A673 (cell line): Measurements from ENCODE around the gene FOXP4.

Experiments used
- CTCF ChIP-seq: fragments of 300-800, 200-600 bp; sonication (generic); conservative IDR thresholded peaks from 2 replicates; pipeline ENCODE4 v1.5.1; 2017; ENCODE audit warnings: low read depth, mild to moderate bottlenecking, antibody characterized with exemption, low read length, moderate library complexity, mixed read lengths
- EZH2 ChIP-seq: fragments of 200-600 bp; sonication (generic); IDR thresholded peaks from 2 replicates; pipeline ENCODE4 v1.6.1; 2017; ENCODE audit warnings: borderline replicate concordance, low read depth, mild to moderate bottlenecking, mixed read lengths, antibody characterized with exemption, low read length; ENCODE audit not compliant: poor library complexity, severe bottlenecking

- TF ChIP-seq CTCF: no peak
- TF ChIP-seq EZH2: no peak
These were observed 103.4 kb downstream of the FOXP4 start for GRCh38 chr6:41649596-41649995.
